K562 (cell line): ENCODE results near the gene VIT. TPM values are rescaled to one million over a fixed set of nuclear protein-coding genes. Genes with fewer than 3 reads are reported as not detected.
A peak's percentile ranks its signal among the peaks of the same experiment; 100 is the strongest.

Source experiments
- ATAC-seq: fragments of 200-7000 bp; cut with Tn5 transposase; 3 replicates; pipeline ENCODE4 v1.9.1; 2020; ENCODE audit warnings: moderate library complexity
- BruUV-seq: library from RNA; stranded (reverse); fragments of 400-500 nt; replicated peaks from 2 replicates; lab custom pipeline; 2021; lab: Mats Ljungman, UMichigan
- CTCF ChIA-PET: fragments of 300-600 bp; formaldehyde crosslinking; extraction: SDS; loops from one replicate; lab custom pipeline; 2021; ENCODE audit warnings: low intra/inter-chr PET ratio; lab: Yijun Ruan, JAX
- POLR2A ChIA-PET: fragments of 300-600, 350-650 bp; sonication (Branson Sonifier 250); formaldehyde crosslinking; extraction: SDS; loops from one replicate; lab custom pipeline; 2021; ENCODE audit warnings: antibody characterized with exemption, inconsistent platforms; lab: Yijun Ruan, JAX
- DNase-seq, 4 experiments: peaks; one replicate each; pipeline versions ENCODE4 v3.0.0 to v3.0.0-alpha.2; 2011 to 2018; ENCODE audit warnings: low spot score in 3 of 4, mixed read lengths in 3 of 4; ENCODE audit errors: extremely low read depth in 1 of 4
- FAIRE-seq: peaks from 2 replicates; lab custom pipeline; 2011; peaks lifted over from hg19 to GRCh38; lab: Jason Lieb, UNC
- H2AFZ ChIP-seq: 2 replicates; pipeline ENCODE4 v1.6.0; 2011; ENCODE audit warnings: low read depth, low read length, control low read depth, inconsistent platforms
- H3K27ac ChIP-seq: fragments of 200-600 bp; 3 replicates; pipeline ENCODE4 v1.8.0; 2011; ENCODE audit warnings: low read depth, mild to moderate bottlenecking, control low read depth, inconsistent platforms, low read length, moderate library complexity, mixed read lengths; ENCODE audit errors: extremely low read depth
- H3K27me3 ChIP-seq, 2 experiments: fragments of 300-600 bp in 1 of 2; 2 replicates in 1 of 2; 3 replicates in 1 of 2; pipeline versions ENCODE4 v1.6.0 to v1.8.0; 2011; ENCODE audit warnings: inconsistent platforms in 2 of 2, low read length in 2 of 2, mild to moderate bottlenecking in 1 of 2, mixed read lengths in 1 of 2, moderate library complexity in 1 of 2; ENCODE audit not compliant: control insufficient read depth in 2 of 2, insufficient read depth in 2 of 2
- H3K36me3 ChIP-seq: fragments of 300-600 bp; 3 replicates; pipeline ENCODE4 v1.8.0; 2011; ENCODE audit warnings: mild to moderate bottlenecking, low read length, inconsistent platforms; ENCODE audit not compliant: control insufficient read depth, insufficient read depth
- H3K4me1 ChIP-seq, 2 experiments: fragments of 200-600 bp in 1 of 2; replicated peaks in 1 of 2; 2 replicates in 1 of 2; 3 replicates in 1 of 2; pipeline versions ENCODE4 v1.5.1 to v1.8.0; 2011; ENCODE audit warnings: inconsistent platforms in 2 of 2, low read length in 2 of 2, mild to moderate bottlenecking in 1 of 2, mixed read lengths in 1 of 2, moderate library complexity in 1 of 2; ENCODE audit not compliant: control insufficient read depth in 2 of 2, insufficient read depth in 2 of 2
- H3K4me2 ChIP-seq: 2 replicates; pipeline ENCODE4 v1.6.1; 2011; ENCODE audit warnings: low read length, control low read depth, inconsistent platforms, mixed read lengths; ENCODE audit not compliant: insufficient read depth
- H3K4me3 ChIP-seq: fragments of 200-600 bp; sonication (generic), shearing (Covaris generic); 2 replicates; pipeline ENCODE4 v1.5.1; 2016; ENCODE audit warnings: control low read depth, inconsistent platforms
- H3K79me2 ChIP-seq: fragments of 200-600 bp; 3 replicates; pipeline ENCODE4 v1.8.0; 2011; ENCODE audit warnings: low read length, inconsistent platforms; ENCODE audit not compliant: control insufficient read depth, insufficient read depth
- H3K9ac ChIP-seq, 2 experiments: 2 replicates each; pipeline versions ENCODE4 v1.6.0 to v1.6.1; 2011; ENCODE audit warnings: low read depth in 2 of 2, low read length in 2 of 2, control low read depth in 1 of 2, inconsistent platforms in 1 of 2, mild to moderate bottlenecking in 1 of 2, mixed read lengths in 1 of 2; ENCODE audit not compliant: insufficient read depth in 1 of 2
- H3K9me1 ChIP-seq: one replicate; pipeline ENCODE4 v1.6.0; 2011; ENCODE audit warnings: inconsistent platforms, mild to moderate bottlenecking, low read length, moderate library complexity; ENCODE audit not compliant: control insufficient read depth, insufficient read depth
- H3K9me3 ChIP-seq: replicated peaks from 2 replicates; pipeline ENCODE4 v1.5.1; 2011; ENCODE audit warnings: low read depth, low read length, inconsistent platforms; ENCODE audit not compliant: control insufficient read depth, insufficient read depth
- H4K20me1 ChIP-seq: replicated peaks from 2 replicates; pipeline ENCODE4 v1.6.1; 2011; ENCODE audit warnings: low read length, inconsistent platforms, mixed read lengths; ENCODE audit not compliant: control insufficient read depth, insufficient read depth
- ELF1 ChIP-seq: fragments of 200-800 bp; sonication (Bioruptor generic); IDR thresholded peaks from 2 replicates; pipeline ENCODE4 v1.6.1; 2016; ENCODE audit warnings: missing genetic modification characterization, missing compliant biosample characterization
- GABPA ChIP-seq: fragments of 200-800 bp; sonication (Bioruptor generic); conservative IDR thresholded peaks from 2 replicates; pipeline ENCODE4 v1.6.1; 2016; ENCODE audit warnings: low read depth, missing genetic modification characterization, missing compliant biosample characterization
- SFPQ ChIP-seq: fragments of 200-400 bp; formaldehyde crosslinking; IDR thresholded peaks from 2 replicates; pipeline ENCODE4 v1.6.1; 2017; ENCODE audit warnings: mild to moderate bottlenecking, low read depth, low read length, moderate library complexity
- SPI1 ChIP-seq: IDR thresholded peaks from 2 replicates; pipeline ENCODE4 v1.6.1; 2011; ENCODE audit warnings: low read depth, low read length, control low read depth, borderline replicate concordance
- ZBTB7A ChIP-seq: IDR thresholded peaks from 2 replicates; pipeline ENCODE4 v1.6.1; 2011; ENCODE audit warnings: low read depth, mild to moderate bottlenecking, low read length, moderate library complexity, borderline replicate concordance; ENCODE audit not compliant: control insufficient read depth
- ZNF766 ChIP-seq: fragments of 200-800 bp; sonication (Bioruptor generic); conservative IDR thresholded peaks from 2 replicates; pipeline ENCODE4 v1.6.1; 2016; ENCODE audit warnings: missing genetic modification characterization, missing compliant biosample characterization
- WGBS: fragments of 100-300 bp; shearing (Covaris generic); methylation state at CpG from one replicate; pipeline ENCODE4 v1.1.6; 2016; ENCODE audit warnings: low coverage, mixed read lengths; ENCODE audit not compliant: insufficient coverage; ENCODE audit errors: missing lambda C conversion rate; 5-methylcytosine and 5-hydroxymethylcytosine counted together
- in situ Hi-C: fragments of 300-500 bp; cut with MboI; formaldehyde crosslinking; loops from 4 replicates; pipeline ENCODE4 v1.15.0; 2018; ENCODE audit warnings: inconsistent platforms, mixed read lengths
- intact Hi-C: fragments of 100-400 bp; cut with micrococcal nuclease; formaldehyde crosslinking; loops from 2 replicates; pipeline ENCODE4 v1.14.2; 2022
- polyA plus RNA-seq, 8 experiments: library from polyadenylated mRNA; depleted of rRNA in 4 of 8; stranded (reverse) in 5 of 8; unstranded in 3 of 8; fragments of >200 nt; fragmentation: Nextera tagmentation in 2 of 8; fragmentation: Illumina TruSeq in 1 of 8; extraction: Ambion mirVana in 2 of 8; extraction: Trizol in 1 of 8; gene quantifications; 2 replicates each; pipeline versions ENCODE4 v1.2.1 to v1.2.3, GENCODE V29; 2011 to 2014; ENCODE audit warnings: inconsistent platforms in 1 of 8, missing spikeins in 1 of 8
- total RNA-seq, 7 experiments: library from RNA; depleted of rRNA in 6 of 7; stranded (reverse); fragments of >200 nt in 6 of 7; fragmentation: Illumina TruSeq in 2 of 7; extraction: Trizol in 2 of 7; gene quantifications; 2 replicates each; pipeline versions ENCODE4 v1.2.1 to v1.2.3, GENCODE V29; 2011 to 2021; ENCODE audit warnings: low replicate concordance in 1 of 7
- TF ChIP-seq, protein P1 (sequence below): fragments of 450-650 bp; formaldehyde crosslinking; IDR thresholded peaks from 2 replicates; pipeline ENCODE4 v1.4.0; 2020; ENCODE audit warnings: mild to moderate bottlenecking, mixed read lengths

The VIT gene
- total and polyA plus RNA-seq, 9 of the 15 experiments (the other 6 are each of a cell fraction or from before 2014, with no cell fraction given), result not detected

GRCh38 chr2:36781907-36782720 lies 85.6 kb downstream of the VIT start:
- Histone ChIP-seq H3K4me1 (no peaks in the 10 kb centered on the region; a peak in 2 of 5 replicates), H4K20me1 (no peaks in the 10 kb centered on the region), H3K9ac (no peak overlapping the region), H3K36me3 (no peaks in the 10 kb centered on the region), H3K9me3 (no peaks in the 10 kb centered on the region), H3K9me1 (no peaks in the 10 kb centered on the region), H3K79me2 (no peaks in the 10 kb centered on the region), H2AFZ (peak overlapping the region; percentile 79), H3K27me3 (peaks cover 7 to 15% of the 10 kb centered on the region in 2 experiments; a peak in 4 of 5 replicates), H3K4me2 (peak overlapping the region; percentile 64), H3K4me3 (0 out of 2 replicates have a peak overlapping the region, but pooled peaks have one; percentile 6), H3K27ac (no peak overlapping the region)
- ATAC-seq, result peak; percentile 20; the same call in 1 of the 3 replicates
- no peak for FAIRE-seq
- DNase-seq, result no peak
- no TSS peak for BruUV-seq
- TF ChIP-seq, protein P1, sequence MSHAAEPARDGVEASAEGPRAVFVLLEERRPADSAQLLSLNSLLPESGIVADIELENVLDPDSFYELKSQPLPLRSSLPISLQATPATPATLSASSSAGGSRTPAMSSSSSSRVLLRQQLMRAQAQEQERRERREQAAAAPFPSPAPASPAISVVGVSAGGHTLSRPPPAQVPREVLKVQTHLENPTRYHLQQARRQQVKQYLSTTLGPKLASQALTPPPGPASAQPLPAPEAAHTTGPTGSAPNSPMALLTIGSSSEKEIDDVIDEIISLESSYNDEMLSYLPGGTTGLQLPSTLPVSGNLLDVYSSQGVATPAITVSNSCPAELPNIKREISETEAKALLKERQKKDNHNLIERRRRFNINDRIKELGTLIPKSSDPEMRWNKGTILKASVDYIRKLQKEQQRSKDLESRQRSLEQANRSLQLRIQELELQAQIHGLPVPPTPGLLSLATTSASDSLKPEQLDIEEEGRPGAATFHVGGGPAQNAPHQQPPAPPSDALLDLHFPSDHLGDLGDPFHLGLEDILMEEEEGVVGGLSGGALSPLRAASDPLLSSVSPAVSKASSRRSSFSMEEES (CRISPR knock-in tag), result no peak
- TF ChIP-seq ELF1, result peak; percentile 56
- 0 out of 2 replicates have a peak, but pooled peaks have one; percentile 26 for TF ChIP-seq GABPA (tag)
- TF ChIP-seq ZNF766 (CRISPR knock-in tag), result 0 out of 2 replicates have a peak, but pooled peaks have one; percentile 29
- TF ChIP-seq SFPQ, result no peak
- peak; percentile 34; the same call in 1 of the 2 replicates for TF ChIP-seq ZBTB7A
- TF ChIP-seq SPI1, result peak; percentile 89; the same call in 1 of the 2 replicates
- intact Hi-C loops (loop anchor here (5.0 kb wide), 1 partner anchor 135 kb away; no protein-coding TSS in a partner anchor), in situ Hi-C loops (loop anchor here (5.0 to 25.0 kb wide), 2 partner anchors 220 to 1105 kb away; no protein-coding TSS in a partner anchor)
- ChIA-PET CTCF (no interaction called here), POLR2A (interaction anchor here (0.8 kb wide), 1 partner anchor 10 kb away, joined by 4 read pairs; no protein-coding TSS in a partner anchor)
- WGBS, result 8% methylated on average over 19 of the region's 19 CpGs
